Glutamatergic neuron (in vitro differentiated cells): ENCODE measurements around the gene GAD2. TPM values are rescaled to one million over a fixed set of nuclear protein-coding genes. Genes with fewer than 3 reads are reported as not detected.

ENCODE experiments used
- DNase-seq: peaks from one replicate; pipeline ENCODE4 v3.0.0; 2022
- H3K27ac Mint-ChIP-seq: one replicate; pipeline ENCODE4 v1.8.0; 2020; ENCODE audit warnings: mild to moderate bottlenecking, mixed read lengths, inconsistent platforms; ENCODE audit not compliant: unreplicated experiment
- H3K27me3 Mint-ChIP-seq: one replicate; pipeline ENCODE4 v1.8.0; 2020; ENCODE audit warnings: mild to moderate bottlenecking, moderate library complexity, mixed read lengths, inconsistent platforms; ENCODE audit not compliant: unreplicated experiment
- H3K36me3 Mint-ChIP-seq: one replicate; pipeline ENCODE4 v1.8.0; 2020; ENCODE audit warnings: mild to moderate bottlenecking, mixed read lengths, inconsistent platforms; ENCODE audit not compliant: unreplicated experiment
- H3K4me1 Mint-ChIP-seq: one replicate; pipeline ENCODE4 v1.8.0; 2020; ENCODE audit warnings: mild to moderate bottlenecking, low read depth, mixed read lengths, inconsistent platforms; ENCODE audit not compliant: unreplicated experiment
- H3K4me3 Mint-ChIP-seq: one replicate; pipeline ENCODE4 v1.8.0; 2020; ENCODE audit warnings: mild to moderate bottlenecking, mixed read lengths, inconsistent platforms; ENCODE audit not compliant: unreplicated experiment
- H3K9me3 Mint-ChIP-seq: one replicate; pipeline ENCODE4 v1.8.0; 2020; ENCODE audit warnings: mild to moderate bottlenecking, moderate library complexity, mixed read lengths, inconsistent platforms; ENCODE audit not compliant: unreplicated experiment
- total RNA-seq: library from RNA; stranded (reverse); fragmentation: NEBNext Ultra II Directional; extraction: Animal tissue kit (Norgen Biotek cat#: 25700); gene quantifications from one replicate; pipeline ENCODE4 v1.2.1, GENCODE V29; 2021; ENCODE audit not compliant: unreplicated experiment
- TF ChIP-seq, protein P1 (sequence below): fragments of 200-600 bp; sonication (generic); IDR thresholded peaks from one replicate; pipeline ENCODE4 v1.5.0; 2021; ENCODE audit not compliant: partially characterized antibody, unreplicated experiment

Gene GAD2
- total RNA-seq, 1 donor from 2014 or later, result not detected

DNA sequence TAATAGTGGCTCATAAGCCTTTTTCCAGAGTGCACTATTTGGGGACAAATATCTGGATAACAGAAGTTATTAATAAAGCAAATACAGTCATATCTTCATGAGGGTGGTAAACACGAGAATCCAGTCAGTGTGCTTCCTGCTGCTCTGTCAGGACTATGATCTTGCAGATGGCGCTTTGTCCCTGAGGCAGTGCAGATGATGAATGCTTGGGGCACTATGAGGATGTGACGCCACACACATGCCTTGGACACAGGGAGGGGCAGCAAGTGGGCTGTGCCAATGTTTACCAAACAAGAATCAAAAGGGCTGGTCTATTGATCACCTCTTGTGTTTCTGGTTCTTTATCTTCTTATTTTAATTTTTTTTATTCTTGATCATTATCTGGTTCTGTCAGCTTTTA, 79.8 kb downstream of the GAD2 start:
- Mint-ChIP-seq H3K4me1 (peaks cover 11% of the 10 kb centered on the region), H3K4me3 (no peak overlapping the region), H3K36me3 (no peaks in the 10 kb centered on the region), H3K9me3 (no peaks in the 10 kb centered on the region), H3K27me3 (no peaks in the 10 kb centered on the region), H3K27ac (no peak overlapping the region)
- TF ChIP-seq, protein P1, sequence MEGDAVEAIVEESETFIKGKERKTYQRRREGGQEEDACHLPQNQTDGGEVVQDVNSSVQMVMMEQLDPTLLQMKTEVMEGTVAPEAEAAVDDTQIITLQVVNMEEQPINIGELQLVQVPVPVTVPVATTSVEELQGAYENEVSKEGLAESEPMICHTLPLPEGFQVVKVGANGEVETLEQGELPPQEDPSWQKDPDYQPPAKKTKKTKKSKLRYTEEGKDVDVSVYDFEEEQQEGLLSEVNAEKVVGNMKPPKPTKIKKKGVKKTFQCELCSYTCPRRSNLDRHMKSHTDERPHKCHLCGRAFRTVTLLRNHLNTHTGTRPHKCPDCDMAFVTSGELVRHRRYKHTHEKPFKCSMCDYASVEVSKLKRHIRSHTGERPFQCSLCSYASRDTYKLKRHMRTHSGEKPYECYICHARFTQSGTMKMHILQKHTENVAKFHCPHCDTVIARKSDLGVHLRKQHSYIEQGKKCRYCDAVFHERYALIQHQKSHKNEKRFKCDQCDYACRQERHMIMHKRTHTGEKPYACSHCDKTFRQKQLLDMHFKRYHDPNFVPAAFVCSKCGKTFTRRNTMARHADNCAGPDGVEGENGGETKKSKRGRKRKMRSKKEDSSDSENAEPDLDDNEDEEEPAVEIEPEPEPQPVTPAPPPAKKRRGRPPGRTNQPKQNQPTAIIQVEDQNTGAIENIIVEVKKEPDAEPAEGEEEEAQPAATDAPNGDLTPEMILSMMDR, result no peak
- no peak for DNase-seq

DNA sequence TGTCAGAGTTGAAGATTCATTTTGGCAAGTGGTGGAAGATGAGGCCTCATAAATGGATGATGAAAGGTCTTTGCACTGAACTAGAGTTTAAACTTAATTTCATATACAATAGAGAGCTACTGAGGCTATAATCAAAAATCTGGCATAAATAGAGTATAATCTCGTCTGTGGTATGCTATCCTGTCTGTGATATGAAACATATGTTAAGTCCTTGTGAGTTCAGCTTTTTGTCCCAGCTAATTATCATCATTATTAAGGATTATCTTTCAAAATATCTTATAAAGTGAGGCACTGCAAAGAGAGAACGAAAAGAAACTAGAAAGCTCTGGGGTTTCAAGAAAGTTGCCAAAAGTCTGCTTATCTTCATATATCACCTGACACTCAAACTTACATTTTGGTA, 83.4 kb downstream of the GAD2 start:
- peaks cover 3% of the 10 kb centered on the region for H3K4me1 Mint-ChIP-seq
- DNase-seq, result no peak
- no peak overlapping the region for H3K27ac Mint-ChIP-seq
- no peaks in the 10 kb centered on the region for H3K9me3 Mint-ChIP-seq
- H3K4me3 Mint-ChIP-seq, result no peak overlapping the region
- no peaks in the 10 kb centered on the region for H3K27me3 Mint-ChIP-seq
- TF ChIP-seq, protein P1, result no peak
- no peaks in the 10 kb centered on the region for H3K36me3 Mint-ChIP-seq

DNA sequence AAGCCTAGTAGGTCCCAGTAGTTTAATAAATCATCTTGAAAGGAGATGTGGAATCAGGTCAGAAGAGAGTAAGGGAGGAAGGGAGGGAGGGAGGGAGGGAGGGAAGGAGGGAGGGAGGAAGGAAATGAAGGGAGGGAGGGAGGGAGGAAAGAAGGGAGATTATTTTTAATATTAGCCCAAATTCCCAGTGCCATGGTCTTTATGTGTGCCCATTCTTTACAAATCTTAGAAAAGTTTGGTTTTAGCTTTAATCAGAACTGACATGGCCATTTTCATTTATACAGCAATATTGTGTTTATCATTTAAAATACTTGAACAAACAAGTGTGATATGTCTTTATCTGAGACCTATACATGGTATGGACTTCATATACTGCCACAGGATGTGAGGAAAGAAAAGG, 86.8 kb downstream of the GAD2 start:
- no peak for DNase-seq
- no peak overlapping the region for H3K4me3 Mint-ChIP-seq
- H3K9me3 Mint-ChIP-seq, result no peaks in the 10 kb centered on the region
- H3K27ac Mint-ChIP-seq, result no peak overlapping the region
- TF ChIP-seq, protein P1, result no peak
- H3K27me3 Mint-ChIP-seq, result peaks cover 2% of the 10 kb centered on the region
- H3K4me1 Mint-ChIP-seq, result peaks cover 7% of the 10 kb centered on the region
- no peaks in the 10 kb centered on the region for H3K36me3 Mint-ChIP-seq

DNA sequence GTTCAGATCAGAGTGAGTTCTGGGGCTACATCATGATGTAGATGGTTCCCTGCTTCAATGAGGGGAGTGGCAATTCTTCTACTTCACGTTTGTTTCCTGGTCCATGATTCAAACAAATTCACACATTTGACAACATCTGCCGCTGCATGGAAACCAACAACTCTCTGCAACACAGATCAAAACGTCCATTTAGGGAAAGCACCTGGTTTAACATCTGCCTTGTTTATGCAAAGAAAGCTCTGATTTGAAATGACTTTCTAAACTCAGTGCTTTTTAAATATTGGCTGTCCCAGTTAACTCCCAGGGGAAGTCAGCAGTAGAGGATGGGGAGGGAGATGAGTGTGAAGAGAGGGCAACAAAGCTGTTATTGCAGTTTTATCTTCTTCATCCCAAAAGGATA, 93.8 kb downstream of the GAD2 start:
- Mint-ChIP-seq H3K4me1 (peaks cover 33% of the 10 kb centered on the region), H3K9me3 (peaks cover 2% of the 10 kb centered on the region), H3K36me3 (no peaks in the 10 kb centered on the region), H3K4me3 (no peak overlapping the region), H3K27ac (no peak overlapping the region), H3K27me3 (peaks cover 2% of the 10 kb centered on the region)
- TF ChIP-seq, protein P1, result no peak
- DNase-seq, result no peak

DNA sequence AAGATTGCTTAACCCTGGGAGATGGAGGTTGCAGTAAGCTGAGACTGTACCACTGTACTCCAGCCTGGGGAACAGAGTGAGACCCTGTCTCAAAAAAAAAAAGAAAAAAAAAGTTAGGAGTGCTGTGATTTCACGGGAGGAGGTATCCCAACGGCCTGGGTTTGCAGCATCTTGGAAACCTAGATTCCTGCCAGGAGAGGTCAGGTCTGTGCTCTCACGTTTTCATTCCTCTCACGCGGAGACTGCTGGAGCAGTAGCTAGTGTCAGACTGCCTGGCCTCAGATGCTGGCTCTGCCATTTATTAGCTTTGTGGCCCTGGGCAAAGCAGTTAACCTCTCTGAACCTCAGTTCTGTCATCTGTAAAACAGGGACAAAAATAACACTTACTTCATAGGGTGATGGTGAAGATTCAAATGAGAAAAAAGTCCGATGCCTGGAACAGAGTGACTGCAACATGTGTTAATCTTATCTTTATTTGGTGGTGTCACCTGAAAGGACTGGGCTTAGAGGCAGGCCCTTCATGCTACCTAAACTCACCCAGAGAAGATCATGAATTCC, 94.9 kb downstream of the GAD2 start:
- TF ChIP-seq, protein P1, result no peak
- peaks cover 2% of the 10 kb centered on the region for H3K9me3 Mint-ChIP-seq
- H3K4me3 Mint-ChIP-seq, result no peak overlapping the region
- peaks cover 33% of the 10 kb centered on the region for H3K4me1 Mint-ChIP-seq
- H3K36me3 Mint-ChIP-seq, result no peaks in the 10 kb centered on the region
- no peak overlapping the region for H3K27ac Mint-ChIP-seq
- DNase-seq, result no peak
- H3K27me3 Mint-ChIP-seq, result peaks cover 2% of the 10 kb centered on the region
